ENCODE measurements around the gene MAPK9.

The MAPK9 gene

GRCh38 chr5:180291943-180292831, at the start of gene MAPK9:
TSS of gene MAPK9 (minus strand) at chr5:180292083. CDS start at chr5:180280561, 11,522 bp downstream.
- DNase-seq (ENCODE audit: low read depth): peak; percentile 54

- no peak for DNase-seq (ENCODE audit: low read depth)
Measured at GRCh38 chr5:180341595-180341994, 49.7 kb upstream of the MAPK9 start.

- no peak for DNase-seq (ENCODE audit: low read depth)
Measured at GRCh38 chr5:180340856-180341255, 49.0 kb upstream of the MAPK9 start.

GRCh38 chr5:180339583-180340183, 47.8 kb upstream of the MAPK9 start:
- DNase-seq (ENCODE audit: low read depth): no peak

- no peak for DNase-seq (ENCODE audit: low read depth)
Measured at GRCh38 chr5:180338001-180338707, 46.3 kb upstream of the MAPK9 start.

GRCh38 chr5:180336234-180337020, 44.5 kb upstream of the MAPK9 start:
- DNase-seq (ENCODE audit: low read depth): no peak

GRCh38 chr5:180335614-180336233, 43.8 kb upstream of the MAPK9 start:
- no peak for DNase-seq (ENCODE audit: low read depth)

GRCh38 chr5:180334751-180335613, 43.1 kb upstream of the MAPK9 start:
- no peak for DNase-seq (ENCODE audit: low read depth)

GRCh38 chr5:180334176-180334575, 42.3 kb upstream of the MAPK9 start:
- no peak for DNase-seq (ENCODE audit: low read depth)

- no peak for DNase-seq (ENCODE audit: low read depth)
Measured at GRCh38 chr5:180333661-180334060, 41.8 kb upstream of the MAPK9 start.

GRCh38 chr5:180332861-180333260, 41.0 kb upstream of the MAPK9 start:
- DNase-seq (ENCODE audit: low read depth): no peak

GRCh38 chr5:180332051-180332517, 40.2 kb upstream of the MAPK9 start:
- no peak for DNase-seq (ENCODE audit: low read depth)

- no peak for DNase-seq (ENCODE audit: low read depth)
Measured at GRCh38 chr5:180331647-180331950, 39.7 kb upstream of the MAPK9 start.

GRCh38 chr5:180330810-180331646, 39.1 kb upstream of the MAPK9 start:
- DNase-seq (ENCODE audit: low read depth): peak; percentile 97

- no peak for DNase-seq (ENCODE audit: low read depth)
Measured at GRCh38 chr5:180330270-180330648, 38.4 kb upstream of the MAPK9 start.

GRCh38 chr5:180329606-180330269, 37.9 kb upstream of the MAPK9 start:
- DNase-seq (ENCODE audit: low read depth): no peak

GRCh38 chr5:180329138-180329435, 37.2 kb upstream of the MAPK9 start:
- DNase-seq (ENCODE audit: low read depth): no peak

- DNase-seq (ENCODE audit: low read depth): no peak
Measured at GRCh38 chr5:180328296-180329137, 36.6 kb upstream of the MAPK9 start.
